C4-2B (cell line): ENCODE measurements around the gene SPECC1L.
A peak's percentile ranks its signal among the peaks of the same experiment; 100 is the strongest.

ENCODE experiments used
- H3K27ac ChIP-seq: fragments of 450-650 bp; 2 replicates; pipeline ENCODE4 v1.5.1; 2017
- CTCF ChIP-seq: fragments of 450-650 bp; conservative IDR thresholded peaks from 2 replicates; pipeline ENCODE4 v1.5.1; 2017; ENCODE audit warnings: mild to moderate bottlenecking
- ZFX ChIP-seq: fragments of 450-650 bp; IDR thresholded peaks from 2 replicates; pipeline ENCODE4 v1.6.1; 2017

The SPECC1L gene

DNA sequence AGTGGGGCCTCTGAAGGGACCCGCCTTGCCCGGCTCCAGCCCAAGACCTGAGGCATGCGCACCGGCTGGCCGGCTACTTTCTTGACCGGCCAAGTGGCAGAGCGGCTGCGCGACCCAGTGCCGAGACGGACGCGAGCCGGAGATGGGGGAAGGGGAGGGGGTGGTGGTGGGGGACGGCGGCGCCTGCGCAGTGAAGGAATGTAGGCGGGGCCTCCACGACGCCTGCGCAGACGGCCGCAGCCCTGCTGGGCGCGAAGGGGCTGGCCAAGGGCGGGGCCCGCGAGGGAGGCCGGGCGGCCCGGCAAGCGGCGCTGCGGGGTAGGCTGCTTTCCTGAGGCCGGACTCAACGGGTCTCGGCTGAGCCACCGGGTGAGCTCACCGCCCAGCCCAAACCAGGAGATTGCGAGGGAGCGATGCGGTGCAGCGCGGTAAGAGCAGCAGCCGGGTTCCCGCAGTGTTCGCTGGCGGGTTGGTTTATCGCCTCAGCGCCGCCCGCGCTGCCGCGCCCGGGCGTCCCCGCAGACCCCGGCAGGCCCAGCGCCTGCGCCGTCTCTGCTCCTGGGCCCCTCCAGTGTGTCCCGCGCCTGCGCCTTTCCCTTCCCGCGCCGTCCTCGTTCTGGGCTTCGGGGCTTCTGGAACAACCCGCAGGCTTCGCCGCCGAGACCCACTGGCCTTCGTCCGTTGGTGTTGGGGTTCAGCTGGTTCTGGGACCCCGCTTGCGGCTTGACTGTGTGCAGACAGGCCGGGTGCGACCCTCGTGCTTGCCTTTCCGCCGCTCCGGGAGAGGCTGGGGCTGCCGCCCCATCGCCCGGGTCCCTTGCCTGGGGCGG is at the start of gene SPECC1L:
Gene SPECC1L (plus strand): TSS at position 276 of the 830 bp plus-strand sequence. CDS start 31,401 bp downstream, outside the sequence.
- peak; percentile 81 for TF ChIP-seq ZFX
- TF ChIP-seq CTCF = peak; percentile 10; the same call in 1 of the 2 replicates
- peak within 1 kb of the TSS; percentile 100 for H3K27ac ChIP-seq

DNA sequence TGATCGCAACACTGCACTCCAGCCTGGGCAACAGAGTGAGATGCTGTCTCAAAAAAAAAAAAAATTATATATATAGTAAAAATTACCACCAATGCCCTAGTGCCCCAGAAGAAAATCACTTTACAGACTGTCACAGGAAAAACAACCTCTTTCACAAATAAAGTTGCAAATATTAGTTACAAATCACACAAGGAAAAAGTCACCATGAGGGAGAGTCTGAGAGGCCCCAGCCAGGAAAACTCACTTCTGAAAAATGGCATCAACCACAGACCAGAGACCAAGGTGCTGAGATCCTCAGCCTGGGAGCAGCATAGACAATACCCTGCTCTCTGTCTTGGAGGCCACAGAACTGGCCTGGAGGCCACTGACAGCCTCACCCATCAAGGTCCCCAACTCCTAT is 46.2 kb upstream of the SPECC1L start:
- no peak for TF ChIP-seq CTCF
- TF ChIP-seq ZFX = no peak
- no peak overlapping the region for H3K27ac ChIP-seq

GRCh38 chr22:24225044-24225601 is 45.5 kb upstream of the SPECC1L start:
- no peak for TF ChIP-seq CTCF
- no peak for TF ChIP-seq ZFX
- no peak overlapping the region for H3K27ac ChIP-seq

- TF ChIP-seq ZFX = no peak
- no peak for TF ChIP-seq CTCF
- H3K27ac ChIP-seq = no peak overlapping the region
These were observed 44.7 kb upstream of the SPECC1L start for GRCh38 chr22:24225951-24226350.

- no peak for TF ChIP-seq ZFX
- no peak; the same call in 1 of the 2 replicates for TF ChIP-seq CTCF
- H3K27ac ChIP-seq = no peak overlapping the region
These were observed 39.5 kb upstream of the SPECC1L start for GRCh38 chr22:24230911-24231656.

- H3K27ac ChIP-seq = no peak overlapping the region
- TF ChIP-seq ZFX (no peak), CTCF (no peak)
These were observed 38.9 kb upstream of the SPECC1L start for GRCh38 chr22:24231706-24232105.

GRCh38 chr22:24232124-24232523 is 38.5 kb upstream of the SPECC1L start:
- H3K27ac ChIP-seq = no peak overlapping the region
- no peak for TF ChIP-seq ZFX
- no peak for TF ChIP-seq CTCF
